SK-N-MC (cell line): ENCODE measurements around the gene DUSP10.

Experiments
- DNase-seq: peaks from one replicate; pipeline ENCODE4 v3.0.0-alpha.2; 2011; ENCODE audit warnings: low read depth, low spot score
- H3K27ac ChIP-seq: fragments of 200-600 bp; sonication (generic); 2 replicates; pipeline ENCODE4 v1.5.1; 2016; ENCODE audit warnings: mixed run types
- H3K36me3 ChIP-seq: fragments of 200-600 bp; sonication (generic); 2 replicates; pipeline ENCODE4 v1.6.1; 2017; ENCODE audit warnings: antibody characterized with exemption, low read length, mixed read lengths; ENCODE audit not compliant: insufficient read depth
- H3K4me3 ChIP-seq: fragments of 200-600 bp; sonication (generic); 2 replicates; pipeline ENCODE4 v1.5.1; 2016
- H3K9ac ChIP-seq: fragments of 200-600 bp; sonication (generic); 2 replicates; pipeline ENCODE4 v1.8.0; 2017; ENCODE audit warnings: mixed run types, mixed read lengths; ENCODE audit not compliant: insufficient read length
- H3K9me3 ChIP-seq: fragments of 200-600 bp; sonication (generic); 2 replicates; pipeline ENCODE4 v1.6.1; 2017; ENCODE audit warnings: low read depth, mild to moderate bottlenecking, antibody characterized with exemption, low read length, moderate library complexity, mixed read lengths
- EZH2 ChIP-seq: fragments of 200-600 bp; sonication (generic); IDR thresholded peaks from one replicate; pipeline ENCODE4 v1.6.1; 2017; ENCODE audit warnings: antibody characterized with exemption
- FOXP2 ChIP-seq: optimal IDR thresholded peaks from 2 replicates; pipeline ENCODE3; 2011; ENCODE audit warnings: mild to moderate bottlenecking, moderate library complexity; ENCODE audit not compliant: insufficient read depth; ENCODE audit errors: extremely low read length, control extremely low read depth
- POLR2AphosphoS5 ChIP-seq: IDR thresholded peaks from 2 replicates; pipeline ENCODE4 v1.6.1; 2012; ENCODE audit warnings: mild to moderate bottlenecking, low read depth, low read length, borderline replicate concordance

Gene DUSP10

DNA sequence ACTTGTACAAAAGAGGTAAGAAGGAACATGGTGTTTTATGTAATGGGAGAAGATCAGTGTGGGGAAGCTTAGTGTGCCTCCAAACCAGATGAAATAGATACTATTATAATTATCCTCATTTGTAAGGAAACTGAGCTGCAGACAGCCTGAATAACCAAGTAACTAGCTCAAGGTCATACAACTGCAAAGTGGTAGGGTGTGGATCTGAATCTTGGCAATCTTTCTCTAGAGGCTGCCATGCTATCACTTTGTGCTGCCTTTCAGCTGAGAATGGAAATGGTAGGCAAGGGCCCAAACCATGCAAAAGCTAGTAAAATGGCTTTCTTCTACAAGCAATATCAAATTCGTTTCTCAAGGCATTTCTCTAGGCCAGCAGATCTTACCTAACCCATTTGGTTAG lies 51.0 kb downstream of the DUSP10 start:
- no peak for DNase-seq
- no peak for TF ChIP-seq FOXP2
- TF ChIP-seq POLR2AphosphoS5 = no peak
- TF ChIP-seq EZH2 = no peak
- Histone ChIP-seq H3K36me3 (no peaks in the 10 kb centered on the region), H3K4me3 (no peak overlapping the region), H3K9ac (no peak overlapping the region), H3K9me3 (no peaks in the 10 kb centered on the region), H3K27ac (no peak overlapping the region)

DNA sequence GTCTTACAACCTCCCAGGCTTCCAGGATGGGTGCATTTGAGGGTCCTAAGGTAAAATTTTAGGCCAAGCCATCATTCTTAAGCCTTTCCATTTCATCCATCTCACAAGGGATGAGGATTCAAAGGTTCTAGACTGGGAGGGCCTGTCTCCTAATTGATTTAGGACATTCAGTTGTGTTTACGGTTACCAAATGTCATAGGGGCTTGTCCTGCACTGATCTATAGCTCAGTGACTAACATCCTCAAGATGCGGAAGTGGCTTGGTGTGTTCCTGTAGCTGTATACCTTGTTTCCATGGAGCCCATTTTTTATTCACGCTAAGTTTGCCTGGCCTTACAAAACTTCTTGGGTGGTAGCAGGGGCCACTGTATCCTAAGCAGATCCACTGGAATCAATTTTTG lies 52.8 kb downstream of the DUSP10 start:
- Histone ChIP-seq H3K27ac (no peak overlapping the region), H3K36me3 (no peaks in the 10 kb centered on the region), H3K9ac (no peak overlapping the region), H3K9me3 (no peaks in the 10 kb centered on the region), H3K4me3 (no peak overlapping the region)
- TF ChIP-seq EZH2 (no peak), POLR2AphosphoS5 (no peak), FOXP2 (no peak)
- DNase-seq = no peak

DNA sequence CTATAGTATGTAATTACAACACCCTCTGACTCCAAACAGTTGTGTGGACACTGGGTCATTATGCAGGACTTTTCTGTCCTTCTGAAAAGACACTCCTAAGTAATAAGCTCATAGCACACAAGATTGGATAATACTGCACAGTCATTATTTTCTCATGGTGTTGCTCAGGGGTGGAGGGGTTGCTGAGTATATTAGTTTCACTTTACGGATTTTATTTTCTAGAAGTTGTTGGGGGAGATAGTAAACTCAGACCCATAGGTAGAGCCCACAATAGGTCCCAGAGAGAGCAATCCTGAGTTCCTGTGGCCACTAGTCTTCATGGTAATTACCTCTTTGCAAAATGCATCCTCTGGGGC lies 53.4 kb downstream of the DUSP10 start:
- Histone ChIP-seq H3K36me3 (no peaks in the 10 kb centered on the region), H3K27ac (no peak overlapping the region), H3K4me3 (no peak overlapping the region), H3K9ac (no peak overlapping the region), H3K9me3 (no peaks in the 10 kb centered on the region)
- TF ChIP-seq FOXP2 = no peak
- TF ChIP-seq POLR2AphosphoS5 = no peak
- no peak for TF ChIP-seq EZH2
- DNase-seq = no peak

DNA sequence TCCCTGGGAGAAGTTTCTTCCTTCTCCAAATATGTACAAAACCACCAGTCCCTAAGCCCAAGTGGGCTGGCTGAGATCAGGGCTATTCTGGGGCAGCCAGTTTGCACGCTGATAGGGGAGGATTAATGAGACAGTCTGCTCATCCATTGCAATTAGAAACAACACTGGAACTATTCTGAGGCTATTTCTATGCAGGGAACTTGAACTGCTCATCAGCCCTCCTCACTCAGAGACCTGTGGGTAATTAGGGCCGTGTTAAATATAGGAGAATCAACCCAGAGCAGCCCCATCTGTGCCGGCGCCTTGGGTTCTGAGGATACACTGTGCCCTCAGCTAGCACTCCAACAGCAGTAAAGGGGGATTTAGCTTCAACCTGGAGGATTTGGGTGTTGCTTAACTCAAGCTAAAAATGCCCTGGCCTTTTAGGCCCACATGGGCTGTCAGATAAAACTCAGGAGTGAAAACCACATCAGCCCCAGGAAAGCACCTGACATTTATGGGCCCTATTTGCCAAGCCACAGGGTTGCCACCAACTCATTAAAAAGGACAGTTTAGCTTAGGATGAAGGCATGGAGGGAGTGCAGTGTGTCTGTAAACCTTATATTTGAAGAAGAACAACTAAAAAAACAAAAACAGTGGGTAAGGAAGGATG lies 53.9 kb downstream of the DUSP10 start:
- Histone ChIP-seq H3K9me3 (no peaks in the 10 kb centered on the region), H3K9ac (no peak overlapping the region), H3K36me3 (no peaks in the 10 kb centered on the region), H3K27ac (no peak overlapping the region), H3K4me3 (no peak overlapping the region)
- no peak for DNase-seq
- no peak for TF ChIP-seq FOXP2
- TF ChIP-seq EZH2 = no peak
- no peak for TF ChIP-seq POLR2AphosphoS5

DNA sequence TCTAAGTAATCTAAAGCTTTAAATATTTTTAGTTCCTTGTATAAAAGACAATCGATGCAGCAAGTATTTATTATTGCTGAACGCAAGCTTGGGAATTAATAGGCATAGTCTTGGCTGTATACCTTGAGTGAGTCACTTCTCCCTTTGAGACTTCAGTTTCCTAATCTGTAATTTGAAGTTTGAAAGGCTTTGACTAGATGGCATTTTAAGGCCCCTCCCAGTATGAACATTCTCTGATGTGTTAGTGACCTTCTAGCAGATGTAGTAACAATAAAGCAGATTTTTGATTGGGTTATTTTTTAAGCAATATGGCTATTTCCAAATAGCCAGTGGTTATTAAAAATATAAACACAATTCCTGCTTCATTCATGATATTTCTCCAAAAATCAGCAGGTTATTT lies 58.2 kb downstream of the DUSP10 start:
- H3K9ac ChIP-seq = no peak overlapping the region
- TF ChIP-seq POLR2AphosphoS5 = no peak
- TF ChIP-seq FOXP2 = no peak
- no peak for TF ChIP-seq EZH2
- no peaks in the 10 kb centered on the region for H3K9me3 ChIP-seq
- no peaks in the 10 kb centered on the region for H3K36me3 ChIP-seq
- H3K4me3 ChIP-seq = no peak overlapping the region
- DNase-seq = no peak
- no peak overlapping the region for H3K27ac ChIP-seq

DNA sequence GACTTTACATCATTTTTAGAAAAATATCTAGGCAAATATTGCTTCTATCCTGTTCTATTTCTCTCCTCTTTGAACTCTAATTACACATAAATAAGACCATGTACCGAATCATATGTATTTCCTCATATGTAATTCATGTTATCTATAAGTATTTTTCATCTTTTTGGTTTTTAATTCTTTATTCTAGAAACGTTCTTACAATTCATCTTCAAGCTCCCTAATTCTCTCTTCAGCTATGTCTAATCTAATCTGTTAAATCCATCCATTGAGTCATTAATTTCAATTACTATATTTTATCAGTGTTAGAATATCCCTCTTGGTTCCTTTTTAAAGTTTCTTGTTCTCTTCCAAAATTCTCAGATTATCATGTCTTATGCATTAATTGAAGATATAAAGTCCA lies 61.8 kb downstream of the DUSP10 start:
- no peak overlapping the region for H3K9ac ChIP-seq
- H3K9me3 ChIP-seq = no peaks in the 10 kb centered on the region
- DNase-seq = no peak
- H3K27ac ChIP-seq = no peak overlapping the region
- no peaks in the 10 kb centered on the region for H3K36me3 ChIP-seq
- H3K4me3 ChIP-seq = no peak overlapping the region
- TF ChIP-seq POLR2AphosphoS5 (no peak), FOXP2 (no peak), EZH2 (no peak)

DNA sequence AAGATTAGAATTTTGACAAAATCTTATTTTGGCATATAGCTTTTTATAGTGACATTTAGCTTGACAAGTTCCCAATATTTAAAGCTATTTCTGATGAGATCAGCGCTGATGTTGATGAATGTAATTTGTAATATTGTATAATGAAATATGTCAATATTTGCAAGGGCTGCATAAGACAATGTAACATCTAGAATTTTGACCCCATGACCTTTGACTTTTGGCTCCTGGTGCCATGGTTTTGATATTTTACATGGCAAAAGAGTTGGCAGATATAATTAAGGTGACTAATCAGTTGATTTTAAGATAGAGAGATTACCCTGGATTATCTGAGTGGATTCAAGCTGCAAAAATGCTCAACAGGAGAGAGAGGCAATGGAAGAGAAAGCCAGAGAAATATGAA lies 63.9 kb downstream of the DUSP10 start:
- no peak overlapping the region for H3K9ac ChIP-seq
- H3K4me3 ChIP-seq = no peak overlapping the region
- H3K9me3 ChIP-seq = no peaks in the 10 kb centered on the region
- no peak for DNase-seq
- TF ChIP-seq FOXP2 (no peak), POLR2AphosphoS5 (no peak), EZH2 (no peak)
- no peaks in the 10 kb centered on the region for H3K36me3 ChIP-seq
- no peak overlapping the region for H3K27ac ChIP-seq

DNA sequence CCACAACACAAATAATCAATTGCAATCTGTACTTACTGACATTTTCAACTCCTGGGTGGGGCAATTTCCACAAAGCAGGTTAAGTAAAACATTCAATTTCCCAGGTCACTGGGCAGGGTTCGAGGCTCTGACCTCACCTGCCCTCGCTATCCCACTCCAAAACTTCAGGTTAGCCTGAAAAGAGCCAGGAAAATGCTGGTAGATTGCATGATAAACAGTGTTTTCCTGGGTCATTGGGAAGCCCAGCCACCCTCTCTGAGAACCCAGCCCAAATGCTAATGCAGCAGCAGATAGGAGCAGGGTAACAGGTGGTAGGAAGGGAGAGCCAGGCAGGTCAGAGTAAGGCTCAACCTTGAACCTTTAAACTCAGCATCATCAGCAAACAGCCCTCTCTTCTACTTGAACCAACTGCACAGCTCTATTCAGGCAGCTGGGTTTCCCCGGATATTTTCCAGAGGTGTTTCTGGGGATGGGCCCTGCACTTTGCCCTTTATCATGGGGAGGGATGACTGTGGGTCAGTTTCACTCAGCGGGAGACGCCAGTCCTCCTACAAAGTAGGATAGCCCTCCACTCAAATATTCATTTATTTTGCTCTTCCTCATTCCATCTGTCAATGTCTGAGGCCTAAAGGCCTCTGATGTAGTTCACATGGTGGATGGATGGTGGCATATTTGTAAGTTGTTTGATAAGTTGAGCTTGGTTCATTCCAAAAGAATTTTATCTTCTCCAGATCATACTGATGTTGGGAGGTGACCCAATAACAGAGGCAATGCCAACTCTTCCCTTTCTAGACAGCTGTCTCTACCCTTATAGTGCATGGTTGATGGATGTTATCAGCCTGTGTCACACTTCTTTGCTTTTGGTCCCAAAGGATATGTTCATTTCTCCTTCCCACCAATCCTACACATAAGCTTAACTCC lies 65.7 kb downstream of the DUSP10 start:
- TF ChIP-seq FOXP2 (no peak), EZH2 (no peak), POLR2AphosphoS5 (no peak)
- H3K9ac ChIP-seq = no peak overlapping the region
- no peak overlapping the region for H3K27ac ChIP-seq
- no peaks in the 10 kb centered on the region for H3K36me3 ChIP-seq
- no peak overlapping the region for H3K4me3 ChIP-seq
- DNase-seq = no peak
- no peaks in the 10 kb centered on the region for H3K9me3 ChIP-seq
